Neural cell (in vitro differentiated cells): Measurements from ENCODE around the gene NOS1AP. TPM values are rescaled to one million over a fixed set of nuclear protein-coding genes. Genes with fewer than 3 reads are reported as not detected.

Experiments used
- H2AFZ ChIP-seq: fragments of 200-600, 300-800 bp; sonication (generic), shearing (Covaris generic); 2 replicates; pipeline ENCODE4 v1.6.0; 2014; ENCODE audit warnings: low read depth, mild to moderate bottlenecking, antibody characterized with exemption, low read length, moderate library complexity
- H3F3A ChIP-seq: fragments of 200-600 bp; shearing (Covaris generic); 2 replicates; pipeline ENCODE4 v1.6.1; 2016; ENCODE audit warnings: mild to moderate bottlenecking, moderate library complexity, mixed read lengths, antibody characterized with exemption, low read length; ENCODE audit not compliant: insufficient read depth, poor library complexity, severe bottlenecking
- H3K27ac ChIP-seq: fragments of 200-600, 300-800 bp; sonication (generic), shearing (Covaris generic); 2 replicates; pipeline ENCODE4 v1.5.1; 2014; ENCODE audit warnings: mild to moderate bottlenecking, low read length, moderate library complexity
- H3K27me3 ChIP-seq: fragments of 300-800, 200-600 bp; sonication (generic), shearing (Covaris generic); 2 replicates; pipeline ENCODE4 v1.6.0; 2014; ENCODE audit warnings: mild to moderate bottlenecking, low read depth, low read length, moderate library complexity; ENCODE audit not compliant: insufficient read depth
- H3K36me3 ChIP-seq: fragments of 300-800, 200-600 bp; sonication (generic), shearing (Covaris generic); 2 replicates; pipeline ENCODE4 v1.5.1; 2014; ENCODE audit warnings: mild to moderate bottlenecking, antibody characterized with exemption, low read length, moderate library complexity; ENCODE audit not compliant: insufficient read depth
- H3K4me2 ChIP-seq: fragments of 300-800, 200-600 bp; sonication (generic), shearing (Covaris generic); 2 replicates; pipeline ENCODE4 v1.6.0; 2014; ENCODE audit warnings: mild to moderate bottlenecking, low read length
- H3K4me3 ChIP-seq: fragments of 300-800, 200-600 bp; sonication (generic), shearing (Covaris generic); 2 replicates; pipeline ENCODE4 v1.5.1; 2014; ENCODE audit warnings: mild to moderate bottlenecking, low read length, moderate library complexity
- H3K79me2 ChIP-seq: fragments of 200-600 bp; shearing (Covaris generic); replicated peaks from 2 replicates; pipeline ENCODE4 v1.6.0; 2014; ENCODE audit warnings: mild to moderate bottlenecking, low read length, moderate library complexity; ENCODE audit not compliant: insufficient read depth
- H3K9ac ChIP-seq: fragments of 300-800, 200-600 bp; sonication (generic), shearing (Covaris generic); 2 replicates; pipeline ENCODE4 v1.6.1; 2016; ENCODE audit warnings: mild to moderate bottlenecking, low read length, mixed read lengths
- H3K9me2 ChIP-seq: fragments of 200-600 bp; shearing (Covaris generic); 2 replicates; pipeline ENCODE4 v1.6.1; 2016; ENCODE audit warnings: mild to moderate bottlenecking, low read length, mixed read lengths; ENCODE audit not compliant: insufficient read depth
- H3K9me3 ChIP-seq: fragments of 200-600, 300-800 bp; sonication (generic), shearing (Covaris generic); 2 replicates; pipeline ENCODE4 v1.6.1; 2016; ENCODE audit warnings: mild to moderate bottlenecking, mixed run types, low read length, moderate library complexity, mixed read lengths
- H4K20me1 ChIP-seq: fragments of 200-600 bp; shearing (Covaris generic); 2 replicates; pipeline ENCODE4 v1.6.1; 2016; ENCODE audit warnings: mild to moderate bottlenecking, mixed run types; ENCODE audit not compliant: insufficient read depth
- EP300 ChIP-seq: fragments of 450-650 bp; conservative IDR thresholded peaks from 2 replicates; pipeline ENCODE4 v1.6.1; 2014; ENCODE audit warnings: antibody characterized with exemption, mild to moderate bottlenecking, moderate library complexity; ENCODE audit not compliant: poor library complexity, severe bottlenecking
- EZH2 ChIP-seq: fragments of 200-600, 300-800 bp; shearing (Covaris generic), sonication (generic); IDR thresholded peaks from 2 replicates; pipeline ENCODE4 v1.6.1; 2014; ENCODE audit warnings: antibody characterized with exemption, low read length, borderline replicate concordance, mild to moderate bottlenecking; ENCODE audit not compliant: insufficient read depth, poor library complexity, severe bottlenecking
- MXI1 ChIP-seq: fragments of 450-650 bp; conservative IDR thresholded peaks from 2 replicates; pipeline ENCODE4 v1.6.1; 2014; ENCODE audit warnings: antibody characterized with exemption, mild to moderate bottlenecking; ENCODE audit not compliant: poor library complexity, severe bottlenecking
- POLR2AphosphoS5 ChIP-seq: IDR thresholded peaks from 2 replicates; pipeline ENCODE4 v1.6.1; 2012
- RAD21 ChIP-seq: fragments of 450-650 bp; conservative IDR thresholded peaks from 2 replicates; pipeline ENCODE4 v1.6.1; 2014; ENCODE audit warnings: antibody characterized with exemption, mild to moderate bottlenecking, moderate library complexity
- SMC3 ChIP-seq: fragments of 450-650 bp; conservative IDR thresholded peaks from 2 replicates; pipeline ENCODE4 v1.6.1; 2014; ENCODE audit warnings: antibody characterized with exemption, mild to moderate bottlenecking, moderate library complexity; ENCODE audit not compliant: poor library complexity
- TAF1 ChIP-seq: IDR thresholded peaks from 2 replicates; pipeline ENCODE4 v1.6.1; 2012; ENCODE audit warnings: low read depth
- polyA plus RNA-seq: library from polyadenylated mRNA; depleted of rRNA; stranded (reverse); fragments of >200 nt; gene quantifications from 2 replicates; pipeline ENCODE4 v1.2.3, GENCODE V29; 2014
- TF ChIP-seq, protein P1 (sequence below): fragments of 450-650 bp; IDR thresholded peaks from 2 replicates; pipeline ENCODE4 v1.5.1; 2014; ENCODE audit warnings: antibody characterized with exemption, mild to moderate bottlenecking, moderate library complexity; ENCODE audit not compliant: poor library complexity, severe bottlenecking
- TF ChIP-seq, protein P2 (sequence below): IDR thresholded peaks from 2 replicates; pipeline ENCODE4 v1.6.1; 2012; ENCODE audit warnings: borderline replicate concordance

Gene NOS1AP
- polyA plus RNA-seq, 1 donor from 2014 or later: 5.3 TPM

DNA sequence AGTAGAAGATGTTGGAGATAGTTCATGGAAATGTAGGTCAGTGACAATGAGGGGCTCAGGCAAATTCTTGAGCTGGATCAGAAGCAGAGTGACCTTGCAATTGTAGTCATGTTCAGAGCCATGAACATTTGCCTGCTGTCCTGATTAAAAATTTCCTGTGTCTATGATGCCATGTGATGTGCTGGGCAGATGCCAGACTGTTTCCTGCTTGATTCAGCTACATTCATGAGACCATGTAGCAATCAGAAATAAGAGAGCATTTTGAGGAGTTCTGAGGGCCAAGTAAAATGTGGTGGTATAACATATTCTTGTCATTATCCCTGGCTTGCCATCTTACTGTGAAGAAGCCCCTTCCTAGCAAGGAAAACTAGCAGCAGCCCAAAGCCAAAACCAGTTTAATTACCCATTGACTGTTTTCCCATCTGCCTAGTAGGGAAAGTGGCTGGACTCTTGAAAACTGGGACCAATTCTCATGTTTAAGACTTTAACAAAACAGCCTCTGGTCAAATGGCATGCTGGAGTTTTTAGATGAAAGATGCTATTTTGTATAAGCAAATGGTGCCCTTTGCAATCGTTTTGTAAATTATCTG lies 118.3 kb downstream of the NOS1AP start:
- no peak overlapping the region for H3K4me3 ChIP-seq
- H3K79me2 ChIP-seq: peaks cover 20% of the 10 kb centered on the region
- H3K36me3 ChIP-seq: no peaks in the 10 kb centered on the region
- H3K27ac ChIP-seq: no peak overlapping the region
- H4K20me1 ChIP-seq: no peaks in the 10 kb centered on the region
- H3K27me3 ChIP-seq: no peaks in the 10 kb centered on the region
- TF ChIP-seq SMC3 (no peak), EZH2 (no peak), EP300 (no peak)
- no peaks in the 10 kb centered on the region for H3K9me2 ChIP-seq
- H2AFZ ChIP-seq: no peak overlapping the region
- no peaks in the 10 kb centered on the region for H3F3A ChIP-seq
- H3K9me3 ChIP-seq: no peaks in the 10 kb centered on the region
- H3K9ac ChIP-seq: no peak overlapping the region
- no peak overlapping the region for H3K4me2 ChIP-seq

DNA sequence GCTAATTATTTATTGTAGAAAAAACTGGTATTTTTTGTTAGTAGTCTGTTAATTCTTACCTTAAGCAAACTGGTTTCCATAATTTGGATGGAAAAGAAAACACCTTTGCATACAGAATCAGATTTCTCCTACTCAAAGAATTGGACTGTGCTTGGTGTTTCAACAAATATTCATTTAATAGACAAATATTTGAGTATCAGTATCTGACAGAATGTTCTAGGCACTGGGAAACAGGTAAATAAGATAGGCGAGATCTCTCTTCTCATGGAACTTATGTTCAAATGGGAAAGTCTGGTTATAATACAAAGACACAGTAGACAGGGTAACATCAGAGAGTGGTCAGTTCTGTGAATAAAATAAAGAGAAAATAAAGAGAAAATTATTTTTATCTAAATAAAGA lies 119.9 kb downstream of the NOS1AP start:
- Histone ChIP-seq H3K9ac (no peak overlapping the region), H2AFZ (no peak overlapping the region), H3K4me2 (no peak overlapping the region), H3K27ac (no peak overlapping the region), H3K9me2 (no peaks in the 10 kb centered on the region), H3K9me3 (no peaks in the 10 kb centered on the region), H3K79me2 (peaks cover 20% of the 10 kb centered on the region), H4K20me1 (no peaks in the 10 kb centered on the region), H3K27me3 (no peaks in the 10 kb centered on the region), H3K36me3 (no peaks in the 10 kb centered on the region), H3K4me3 (no peak overlapping the region), H3F3A (no peaks in the 10 kb centered on the region)
- TF ChIP-seq, protein P1, sequence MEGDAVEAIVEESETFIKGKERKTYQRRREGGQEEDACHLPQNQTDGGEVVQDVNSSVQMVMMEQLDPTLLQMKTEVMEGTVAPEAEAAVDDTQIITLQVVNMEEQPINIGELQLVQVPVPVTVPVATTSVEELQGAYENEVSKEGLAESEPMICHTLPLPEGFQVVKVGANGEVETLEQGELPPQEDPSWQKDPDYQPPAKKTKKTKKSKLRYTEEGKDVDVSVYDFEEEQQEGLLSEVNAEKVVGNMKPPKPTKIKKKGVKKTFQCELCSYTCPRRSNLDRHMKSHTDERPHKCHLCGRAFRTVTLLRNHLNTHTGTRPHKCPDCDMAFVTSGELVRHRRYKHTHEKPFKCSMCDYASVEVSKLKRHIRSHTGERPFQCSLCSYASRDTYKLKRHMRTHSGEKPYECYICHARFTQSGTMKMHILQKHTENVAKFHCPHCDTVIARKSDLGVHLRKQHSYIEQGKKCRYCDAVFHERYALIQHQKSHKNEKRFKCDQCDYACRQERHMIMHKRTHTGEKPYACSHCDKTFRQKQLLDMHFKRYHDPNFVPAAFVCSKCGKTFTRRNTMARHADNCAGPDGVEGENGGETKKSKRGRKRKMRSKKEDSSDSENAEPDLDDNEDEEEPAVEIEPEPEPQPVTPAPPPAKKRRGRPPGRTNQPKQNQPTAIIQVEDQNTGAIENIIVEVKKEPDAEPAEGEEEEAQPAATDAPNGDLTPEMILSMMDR: no peak
- TF ChIP-seq SMC3: no peak
- no peak for TF ChIP-seq POLR2AphosphoS5
- no peak for TF ChIP-seq EP300

DNA sequence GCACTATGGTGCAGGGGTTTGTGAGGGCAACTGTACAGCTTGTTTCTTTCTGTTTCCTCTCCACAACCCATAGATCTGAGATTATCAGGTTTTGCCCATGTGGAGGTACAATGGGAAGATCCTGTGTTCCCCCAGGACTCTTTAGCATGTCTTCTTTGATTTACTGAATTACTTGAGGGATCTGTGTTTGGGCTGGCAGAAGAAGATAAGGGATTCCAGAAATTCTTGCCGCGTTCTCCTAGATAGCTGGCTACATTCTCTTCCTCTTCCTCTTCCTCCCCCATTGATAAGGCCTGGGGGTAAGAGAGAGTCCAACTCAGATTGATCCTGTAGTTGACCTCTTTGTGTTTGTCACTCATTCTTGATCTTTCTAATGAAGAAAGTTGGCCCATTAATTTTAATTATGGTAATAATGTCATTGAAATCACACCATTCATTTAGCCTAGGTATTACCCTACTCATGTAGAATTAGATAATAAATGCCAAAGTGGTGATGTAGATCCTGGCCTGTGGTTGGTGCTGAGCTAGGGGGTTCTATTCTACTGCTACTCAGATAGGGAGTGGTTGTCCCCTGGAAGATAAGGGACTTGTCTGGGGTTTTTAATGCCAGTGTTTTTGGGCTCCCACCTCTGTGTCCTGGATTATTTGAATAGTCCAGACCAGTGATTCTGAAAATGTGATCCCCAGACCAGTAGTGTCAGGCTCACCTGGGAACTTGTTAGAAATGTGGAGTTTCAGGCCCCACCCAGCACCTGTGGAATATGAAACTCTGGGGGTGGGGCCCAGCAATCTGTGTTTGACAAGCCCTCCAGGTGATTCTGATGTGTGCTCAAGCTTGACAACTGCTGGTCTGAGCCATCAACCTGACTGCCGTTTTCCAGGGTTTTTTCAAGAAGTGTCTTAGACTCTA lies 122.2 kb downstream of the NOS1AP start:
- TF ChIP-seq SMC3 (no peak), TAF1 (no peak), RAD21 (no peak), MXI1 (no peak), EP300 (no peak), EZH2 (no peak), POLR2AphosphoS5 (no peak)
- TF ChIP-seq, protein P2, sequence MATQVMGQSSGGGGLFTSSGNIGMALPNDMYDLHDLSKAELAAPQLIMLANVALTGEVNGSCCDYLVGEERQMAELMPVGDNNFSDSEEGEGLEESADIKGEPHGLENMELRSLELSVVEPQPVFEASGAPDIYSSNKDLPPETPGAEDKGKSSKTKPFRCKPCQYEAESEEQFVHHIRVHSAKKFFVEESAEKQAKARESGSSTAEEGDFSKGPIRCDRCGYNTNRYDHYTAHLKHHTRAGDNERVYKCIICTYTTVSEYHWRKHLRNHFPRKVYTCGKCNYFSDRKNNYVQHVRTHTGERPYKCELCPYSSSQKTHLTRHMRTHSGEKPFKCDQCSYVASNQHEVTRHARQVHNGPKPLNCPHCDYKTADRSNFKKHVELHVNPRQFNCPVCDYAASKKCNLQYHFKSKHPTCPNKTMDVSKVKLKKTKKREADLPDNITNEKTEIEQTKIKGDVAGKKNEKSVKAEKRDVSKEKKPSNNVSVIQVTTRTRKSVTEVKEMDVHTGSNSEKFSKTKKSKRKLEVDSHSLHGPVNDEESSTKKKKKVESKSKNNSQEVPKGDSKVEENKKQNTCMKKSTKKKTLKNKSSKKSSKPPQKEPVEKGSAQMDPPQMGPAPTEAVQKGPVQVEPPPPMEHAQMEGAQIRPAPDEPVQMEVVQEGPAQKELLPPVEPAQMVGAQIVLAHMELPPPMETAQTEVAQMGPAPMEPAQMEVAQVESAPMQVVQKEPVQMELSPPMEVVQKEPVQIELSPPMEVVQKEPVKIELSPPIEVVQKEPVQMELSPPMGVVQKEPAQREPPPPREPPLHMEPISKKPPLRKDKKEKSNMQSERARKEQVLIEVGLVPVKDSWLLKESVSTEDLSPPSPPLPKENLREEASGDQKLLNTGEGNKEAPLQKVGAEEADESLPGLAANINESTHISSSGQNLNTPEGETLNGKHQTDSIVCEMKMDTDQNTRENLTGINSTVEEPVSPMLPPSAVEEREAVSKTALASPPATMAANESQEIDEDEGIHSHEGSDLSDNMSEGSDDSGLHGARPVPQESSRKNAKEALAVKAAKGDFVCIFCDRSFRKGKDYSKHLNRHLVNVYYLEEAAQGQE: no peak
- TF ChIP-seq, protein P1: no peak
- H3K4me2 ChIP-seq: no peak overlapping the region
- no peak overlapping the region for H3K9ac ChIP-seq
- H2AFZ ChIP-seq: no peak overlapping the region
- H3K4me3 ChIP-seq: no peak overlapping the region
- H3K36me3 ChIP-seq: no peaks in the 10 kb centered on the region
- peaks cover 28% of the 10 kb centered on the region for H3K79me2 ChIP-seq
- H3K9me2 ChIP-seq: no peaks in the 10 kb centered on the region
- no peaks in the 10 kb centered on the region for H3F3A ChIP-seq
- H3K27me3 ChIP-seq: no peaks in the 10 kb centered on the region
- no peaks in the 10 kb centered on the region for H4K20me1 ChIP-seq
- H3K9me3 ChIP-seq: no peaks in the 10 kb centered on the region
- no peak overlapping the region for H3K27ac ChIP-seq
